G401.6 (cell line): Measurements from ENCODE around the gene ANKRD36.
"Not testable (repeated sequence)": the region's sequence is repeated elsewhere in the genome, so short reads cannot be mapped to it uniquely, and the experiment has no call there.

Source experiments
- FAIRE-seq: peaks from 2 replicates; lab custom pipeline; 2012; peaks lifted over from hg19 to GRCh38; lab: Jason Lieb, UNC

Gene ANKRD36

DNA sequence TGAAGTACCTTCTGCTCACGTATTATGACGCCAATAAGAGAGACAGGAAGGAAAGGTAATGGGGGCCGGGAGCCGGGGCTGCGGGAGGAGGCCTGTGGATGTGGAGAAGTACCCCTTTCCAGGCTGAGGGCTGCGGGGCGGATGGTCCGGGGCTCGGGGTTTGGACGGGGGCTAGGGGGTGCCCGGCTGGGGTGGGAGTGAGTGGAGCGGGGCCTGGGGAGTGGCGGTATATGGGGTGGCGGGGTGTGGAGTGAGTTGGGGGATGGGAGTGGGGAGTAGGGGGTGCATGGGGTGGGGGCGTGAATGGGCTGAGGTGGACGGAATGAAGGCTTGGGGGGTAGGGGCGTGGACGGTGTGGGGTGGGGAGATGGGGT is 916 bp downstream of the ANKRD36 start:
- not testable (repeated sequence) for FAIRE-seq

DNA sequence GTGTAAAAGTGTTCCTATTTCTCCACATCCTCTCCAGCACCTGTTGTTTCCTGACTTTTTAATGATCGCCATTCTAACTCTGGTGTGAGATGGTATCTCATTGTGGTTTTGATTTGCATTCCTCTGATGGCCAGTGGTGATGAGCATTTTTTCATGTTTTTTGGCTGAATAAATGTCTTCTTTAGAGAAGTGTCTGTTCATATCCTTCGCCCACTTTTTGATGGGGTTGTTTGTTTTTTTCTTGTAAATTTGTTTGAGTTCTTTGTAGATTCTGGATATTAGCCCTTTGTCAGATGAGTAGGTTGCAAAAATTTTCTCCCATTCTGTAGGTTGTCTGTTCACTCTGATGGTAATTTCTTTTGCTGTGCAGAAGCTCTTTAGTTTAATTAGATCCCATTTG is 16.1 kb downstream of the ANKRD36 start:
- FAIRE-seq, result not testable (repeated sequence)

GRCh38 chr2:97144016-97144415 is 31.1 kb downstream of the ANKRD36 start:
- FAIRE-seq, result not testable (repeated sequence)

GRCh38 chr2:97166548-97166947 is 53.6 kb downstream of the ANKRD36 start:
- not testable (repeated sequence) for FAIRE-seq

DNA sequence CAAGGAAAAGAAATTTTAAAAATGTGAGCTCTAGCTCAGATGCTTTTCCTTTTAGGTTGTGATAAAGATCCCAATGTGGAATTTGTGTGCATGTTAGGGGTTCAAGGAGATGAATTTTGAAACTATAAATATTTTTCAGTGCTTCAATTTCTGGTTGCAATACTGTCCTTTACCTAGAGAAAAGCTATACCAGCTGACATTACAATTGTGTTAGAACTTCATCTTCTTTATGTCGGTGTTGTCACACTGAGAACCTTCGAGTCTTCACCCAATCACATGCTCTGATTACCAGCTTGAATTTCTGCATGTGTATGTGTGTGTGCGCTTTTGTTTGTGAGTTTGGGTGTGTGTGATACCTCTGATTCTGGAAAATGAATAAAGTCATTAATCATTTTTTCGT is 55.0 kb downstream of the ANKRD36 start:
- FAIRE-seq, result not testable (repeated sequence)

GRCh38 chr2:97168583-97168982 is 55.6 kb downstream of the ANKRD36 start:
- not testable (repeated sequence) for FAIRE-seq

DNA sequence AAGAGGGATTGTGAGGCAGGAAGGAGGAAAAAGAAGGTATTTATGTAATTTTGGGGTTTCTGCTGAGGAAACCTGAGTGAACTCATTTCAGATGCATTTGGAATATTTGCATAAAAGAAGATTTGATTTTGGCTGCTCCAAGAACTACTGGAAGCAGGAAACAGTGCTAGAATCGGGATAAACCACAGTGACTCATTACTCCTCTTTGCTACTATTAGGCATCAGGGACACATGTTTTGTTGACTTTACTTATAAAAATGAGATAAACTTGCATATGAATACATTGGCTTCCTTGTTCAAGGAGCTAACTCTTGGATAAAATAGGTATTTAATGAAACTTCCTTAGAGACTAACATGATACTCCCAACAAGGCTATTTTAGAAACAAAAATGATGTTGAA is 67.4 kb downstream of the ANKRD36 start:
- not testable (repeated sequence) for FAIRE-seq

DNA sequence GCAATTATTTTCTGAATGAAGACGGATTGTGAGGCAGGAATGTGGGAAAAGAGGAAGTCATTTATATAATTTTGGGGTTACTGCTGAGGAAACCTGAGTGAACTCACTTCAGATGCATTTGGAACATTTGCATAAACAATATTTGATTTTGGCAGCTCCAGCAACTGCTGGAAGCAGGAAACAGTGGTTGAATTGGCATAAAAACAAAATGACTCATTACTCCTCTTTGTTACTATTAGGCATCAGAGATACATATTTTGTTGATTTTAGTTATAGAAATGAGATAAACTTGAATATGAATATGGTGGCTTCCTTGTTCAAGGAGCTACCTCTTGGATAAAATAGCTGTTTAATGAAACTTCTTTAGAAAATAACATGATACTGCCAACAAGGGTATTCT is 82.4 kb downstream of the ANKRD36 start:
- FAIRE-seq, result not testable (repeated sequence)

- FAIRE-seq, result not testable (repeated sequence)
Observed at GRCh38 chr2:97197251-97197650, 84.3 kb downstream of the ANKRD36 start.

- not testable (repeated sequence) for FAIRE-seq
Observed at GRCh38 chr2:97200887-97201286, 87.9 kb downstream of the ANKRD36 start.

DNA sequence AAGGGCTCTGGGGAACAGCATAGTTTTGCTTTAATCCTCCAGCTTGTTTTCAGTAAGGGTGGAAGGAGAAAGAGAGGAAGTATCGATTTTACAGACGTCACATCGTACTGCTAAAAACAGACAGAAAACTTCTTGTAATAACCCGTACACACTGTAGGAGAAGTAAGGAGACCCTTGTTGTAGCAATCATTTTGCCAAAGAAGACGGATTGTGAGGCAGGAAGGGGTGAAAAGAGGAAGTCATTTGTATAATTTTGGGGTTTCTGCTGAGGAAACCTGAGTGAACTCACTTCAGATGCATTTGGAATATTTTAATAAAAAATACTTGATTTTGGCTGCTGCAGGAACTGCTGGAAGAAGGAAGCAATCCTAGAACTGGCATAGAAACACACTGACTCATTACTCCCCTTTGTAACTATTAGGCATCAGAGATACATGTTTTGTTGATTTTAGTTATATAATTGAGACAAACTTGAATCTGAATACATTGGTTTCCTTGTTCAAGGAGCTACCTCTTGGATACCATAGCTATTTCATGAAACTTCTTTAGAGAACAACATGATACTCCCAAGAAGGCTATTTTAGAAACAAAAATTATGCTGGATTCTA is 89.8 kb downstream of the ANKRD36 start:
- FAIRE-seq, result not testable (repeated sequence)

DNA sequence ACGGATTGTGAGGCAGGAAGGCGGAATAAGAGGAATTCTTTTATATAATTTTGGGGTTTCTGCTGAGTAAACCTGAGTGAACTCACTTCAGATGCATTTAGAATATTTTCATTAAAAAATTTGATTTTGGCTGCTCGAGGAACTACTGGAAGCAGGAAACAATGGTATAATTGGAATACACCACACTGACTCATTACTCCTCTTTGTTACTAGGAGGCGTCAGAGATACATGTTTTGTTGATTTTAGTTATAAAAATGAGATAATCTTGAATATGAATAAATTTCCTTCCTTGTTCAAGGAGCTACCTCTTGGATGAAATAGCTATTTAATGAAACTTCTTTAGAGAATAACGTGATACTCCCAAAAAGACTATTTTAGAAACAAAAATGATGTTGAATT is 97.4 kb downstream of the ANKRD36 start:
- no peak for FAIRE-seq

GRCh38 chr2:97215025-97215424 is 102.1 kb downstream of the ANKRD36 start:
- not testable (repeated sequence) for FAIRE-seq

DNA sequence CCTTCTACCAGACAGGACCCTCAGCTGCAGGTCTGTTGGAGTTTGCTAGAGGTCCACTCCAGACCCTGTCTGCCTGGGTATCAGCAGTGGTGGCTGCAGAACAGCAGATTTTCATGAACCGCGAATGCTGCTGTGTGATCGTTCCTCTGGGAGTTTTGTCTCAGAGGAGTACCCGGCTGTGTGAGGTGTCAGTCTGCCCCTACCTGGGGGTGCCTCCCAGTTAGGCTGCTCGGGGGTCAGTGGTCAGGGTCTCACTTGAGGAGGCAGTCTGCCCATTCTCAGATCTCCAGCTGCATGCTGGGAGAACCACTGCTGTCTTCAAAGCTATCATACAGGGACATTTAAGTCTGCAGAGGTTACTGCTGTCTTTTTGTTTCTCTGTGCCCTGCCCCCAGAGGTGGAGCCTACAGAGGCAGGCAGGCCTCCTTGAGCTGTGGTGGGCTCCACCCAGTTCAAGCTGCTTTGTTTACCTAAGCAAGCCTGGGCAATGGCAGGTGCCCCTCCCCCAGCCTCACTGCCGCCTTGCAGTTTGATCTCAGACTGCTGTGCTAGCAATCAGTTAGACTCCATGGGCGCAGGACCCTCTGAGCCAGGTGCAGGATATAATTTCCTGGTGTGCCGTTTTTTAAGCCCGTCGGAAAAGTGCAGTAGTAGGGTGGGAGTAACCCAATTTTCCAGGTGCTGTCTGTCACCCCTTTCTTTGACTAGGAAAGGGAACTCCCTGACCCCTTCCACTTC is 118.1 kb downstream of the ANKRD36 start:
- FAIRE-seq, result not testable (repeated sequence)

GRCh38 chr2:97232981-97233380 is 120.0 kb downstream of the ANKRD36 start:
- FAIRE-seq, result not testable (repeated sequence)

- FAIRE-seq, result not testable (repeated sequence)
Observed at GRCh38 chr2:97233660-97234295, 120.8 kb downstream of the ANKRD36 start.

GRCh38 chr2:97261192-97261591 is 148.2 kb downstream of the ANKRD36 start:
- not testable (repeated sequence) for FAIRE-seq

DNA sequence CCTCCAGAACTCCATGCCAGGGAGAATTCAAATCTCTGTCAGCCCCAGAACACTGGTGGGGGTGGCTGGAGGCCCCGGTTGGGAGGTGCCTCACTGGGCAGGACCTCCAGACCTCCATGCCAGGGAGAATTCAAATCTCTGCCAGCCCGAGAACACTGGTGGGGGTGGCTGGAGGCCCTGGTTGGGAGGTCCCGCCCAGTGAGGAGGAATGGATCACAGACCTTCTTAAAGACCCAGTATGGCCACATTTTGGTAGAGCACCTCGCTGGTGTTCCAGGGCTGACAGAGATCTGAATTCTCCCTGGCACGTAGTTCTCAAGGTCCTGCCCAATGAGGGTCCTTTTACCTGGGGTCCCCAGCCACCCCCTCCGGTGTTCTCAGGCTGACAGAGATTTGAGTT is 153.5 kb downstream of the ANKRD36 start:
- not testable (repeated sequence) for FAIRE-seq

DNA sequence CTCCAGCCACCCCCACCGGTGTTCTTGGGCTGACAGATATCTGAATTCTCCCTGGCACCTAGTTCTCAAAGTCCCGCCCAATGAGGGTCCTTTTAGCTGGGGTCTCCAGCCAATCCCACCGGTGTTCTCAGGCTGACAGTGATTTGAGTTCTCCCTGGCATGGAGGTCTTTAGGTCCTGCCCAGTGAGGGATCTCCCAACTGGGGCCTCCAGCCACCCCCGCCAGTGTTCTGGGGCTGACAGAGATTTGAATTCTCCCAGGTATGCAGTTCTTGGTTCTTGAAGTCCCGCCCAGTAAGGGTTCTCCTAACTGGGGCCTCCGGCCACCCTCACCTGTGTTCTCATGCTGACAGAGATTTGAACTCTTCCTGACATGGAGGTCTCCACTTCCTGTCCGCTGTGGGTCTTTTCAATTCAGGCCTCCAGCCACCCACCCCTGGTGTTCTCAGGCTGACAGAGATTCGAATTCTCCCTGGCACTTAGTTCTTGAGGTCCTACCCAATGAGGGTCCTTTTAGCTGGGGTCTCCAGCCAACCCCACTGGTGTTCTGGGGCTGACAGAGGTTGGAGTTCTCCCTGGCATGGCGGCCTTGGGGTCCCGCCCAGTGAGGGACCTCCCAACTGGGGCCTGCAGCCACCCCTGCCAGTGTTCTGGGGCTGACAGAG is 154.6 kb downstream of the ANKRD36 start:
- FAIRE-seq, result no peak

DNA sequence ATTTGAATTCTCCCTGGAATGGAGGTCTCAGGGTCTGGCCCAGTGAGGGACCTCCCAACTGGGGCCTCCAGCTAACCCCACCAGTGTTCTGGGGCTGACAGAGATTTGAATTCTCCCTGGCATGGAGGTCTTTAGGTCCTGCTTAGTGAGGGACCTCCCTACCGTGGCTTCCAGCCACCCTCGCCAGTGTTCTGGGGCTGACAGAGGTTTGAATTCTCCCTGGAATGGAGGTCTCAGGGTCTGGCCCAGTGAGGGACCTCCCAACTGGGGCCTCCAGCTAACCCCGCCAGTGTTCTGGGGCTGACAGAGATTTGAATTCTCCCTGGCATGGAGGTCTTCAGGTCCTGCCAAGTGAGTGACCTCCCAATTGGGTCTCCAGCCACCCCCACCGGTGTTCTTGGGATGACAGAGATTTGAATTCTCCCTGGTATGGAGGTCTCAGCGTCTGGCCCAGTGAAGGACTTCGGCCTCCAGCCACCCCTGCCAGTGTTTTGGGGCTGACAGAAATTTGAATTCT is 155.2 kb downstream of the ANKRD36 start:
- not testable (repeated sequence) for FAIRE-seq

GRCh38 chr2:97276232-97276798 is 163.4 kb downstream of the ANKRD36 start:
- not testable (repeated sequence) for FAIRE-seq

GRCh38 chr2:97285187-97285586 is 172.2 kb downstream of the ANKRD36 start:
- FAIRE-seq, result not testable (repeated sequence)
